Measurements from ENCODE around the gene SPACA4.
A peak's percentile ranks its signal among the peaks of the same experiment; 100 is the strongest.

SPACA4 gene

GRCh38 chr19:48634424-48635262, 28.1 kb downstream of the SPACA4 start:
- peak; percentile 92 for DNase-seq (ENCODE audit: low spot score)

GRCh38 chr19:48635263-48635965, 28.9 kb downstream of the SPACA4 start:
- peak; percentile 59 for DNase-seq (ENCODE audit: low spot score)

DNA sequence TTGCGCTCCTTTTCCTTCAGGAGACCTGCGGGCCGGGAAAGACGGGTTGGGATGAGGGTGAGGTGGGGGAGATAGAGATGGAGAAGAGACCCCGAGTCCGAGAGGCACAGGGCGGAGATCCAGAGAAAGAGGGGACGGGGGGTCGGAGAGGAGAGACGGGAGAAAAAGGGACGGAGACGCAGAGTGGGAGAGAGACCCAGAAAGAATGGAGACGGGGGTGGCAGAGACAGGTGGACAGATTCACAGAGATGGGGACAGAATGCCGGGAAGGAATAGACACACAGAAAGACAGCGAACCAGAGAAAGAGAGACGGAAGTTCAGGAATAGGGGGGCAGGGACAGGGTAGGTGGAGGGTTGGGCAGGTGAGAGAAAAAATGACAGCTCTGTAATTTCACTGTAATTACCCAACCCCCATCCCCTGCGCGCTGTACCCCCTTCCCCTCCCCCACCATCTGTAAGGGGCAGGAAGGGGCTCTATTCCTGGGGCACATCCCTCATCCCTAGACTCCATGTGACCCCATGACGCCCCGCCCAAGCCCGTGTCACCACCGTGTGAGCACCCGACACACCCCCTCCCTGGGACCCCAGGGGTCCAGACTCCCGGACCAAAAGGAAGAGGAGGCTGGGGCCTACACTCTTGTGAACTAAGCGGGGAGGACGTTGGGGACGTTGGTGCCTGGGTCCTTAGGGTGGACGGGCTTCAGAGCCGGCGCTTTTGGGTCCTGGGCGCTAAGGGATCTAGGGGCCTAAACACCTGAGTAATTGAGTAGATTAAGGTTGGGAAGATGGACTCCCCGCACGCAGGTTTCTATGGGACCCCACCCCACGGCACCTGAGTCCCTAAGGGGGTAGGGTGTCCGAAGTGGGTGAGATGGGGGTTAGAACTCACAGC, 29.7 kb downstream of the SPACA4 start:
- DNase-seq (ENCODE audit: low spot score), result no peak

DNA sequence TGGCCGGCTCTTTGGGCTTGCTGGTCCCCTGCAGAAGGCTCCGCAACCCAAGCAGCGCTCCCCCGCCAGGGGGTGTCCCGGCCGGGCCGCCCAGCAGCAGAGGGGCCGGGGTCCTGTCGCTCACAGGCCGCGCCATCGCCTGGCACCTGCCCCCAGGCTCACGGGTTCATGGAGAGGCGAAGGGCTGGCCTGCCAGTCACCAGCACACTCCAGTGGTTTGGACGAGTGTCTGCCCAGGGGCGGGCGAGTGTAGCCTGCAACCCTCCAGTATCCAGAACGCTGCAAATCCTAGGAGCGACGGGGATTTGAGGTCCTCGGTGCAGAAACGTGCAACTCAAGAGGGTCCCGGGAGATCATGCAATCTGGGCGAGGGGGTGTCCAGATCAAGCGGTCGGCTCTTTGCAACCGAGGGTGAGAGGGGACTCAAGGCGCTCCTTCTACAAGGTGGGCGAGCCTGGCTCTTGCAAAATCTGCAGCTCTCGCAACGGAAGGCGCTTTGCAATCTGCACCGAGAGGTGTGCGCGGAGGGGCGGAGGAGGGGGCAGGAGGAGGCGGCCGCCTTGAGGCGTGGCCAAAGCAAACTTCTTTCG, 30.4 kb downstream of the SPACA4 start, which contains the start of gene DBP:
Gene DBP (minus strand): TSS at position 521 of the 590 bp plus-strand sequence. CDS start 385 bp downstream, at position 136.
- DNase-seq (ENCODE audit: low spot score), result no peak

GRCh38 chr19:48637449-48637947, 31.0 kb downstream of the SPACA4 start:
- DNase-seq (ENCODE audit: low spot score), result peak; percentile 100

GRCh38 chr19:48637948-48638830, 31.6 kb downstream of the SPACA4 start:
- DNase-seq (ENCODE audit: low spot score), result peak; percentile 92

- no peak for DNase-seq (ENCODE audit: low spot score)
Observed at GRCh38 chr19:48638831-48639381, 32.4 kb downstream of the SPACA4 start.

DNA sequence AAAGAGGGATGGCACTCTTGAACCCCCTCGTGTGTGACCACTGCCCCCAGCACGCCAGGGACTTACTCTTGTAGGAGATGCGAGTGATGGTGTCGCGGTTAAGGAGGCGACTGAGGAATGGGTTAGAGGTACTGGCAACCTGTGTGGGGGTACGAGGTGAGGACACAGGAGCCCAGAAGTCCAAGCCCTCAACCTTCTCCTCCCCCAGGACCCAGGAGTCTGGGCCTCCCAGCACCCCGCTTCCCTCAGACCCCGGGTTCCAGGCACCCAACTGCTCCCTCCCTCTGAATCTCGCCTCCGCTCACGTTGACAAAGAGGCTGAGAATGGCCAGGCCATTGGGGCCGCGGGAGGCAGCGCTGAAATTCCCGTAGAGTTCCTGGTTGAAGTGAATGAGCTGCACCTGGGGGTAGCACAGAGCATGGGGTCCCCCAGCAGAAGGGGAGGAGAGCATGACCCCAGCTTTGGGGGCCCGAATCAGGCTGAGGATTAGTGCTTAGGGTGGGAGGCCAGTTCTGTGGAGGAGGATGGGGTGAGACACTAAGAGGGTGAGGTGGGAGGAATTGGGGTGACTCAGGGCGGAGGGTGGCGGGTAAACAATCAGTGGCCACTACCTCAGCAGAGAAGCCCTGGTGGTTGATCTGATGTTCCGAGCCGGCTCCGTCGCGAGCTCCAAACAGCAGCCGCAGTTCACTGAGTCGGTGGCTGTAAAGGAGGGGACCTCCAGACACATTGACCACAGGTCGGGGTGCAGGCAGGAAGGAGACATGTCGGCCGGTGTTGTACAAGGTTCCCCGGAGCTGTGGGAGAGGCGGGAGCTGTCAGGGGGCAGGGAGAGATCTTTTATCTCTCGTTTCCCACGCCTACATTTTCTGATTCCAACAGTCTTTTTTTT, 33.2 kb downstream of the SPACA4 start:
- DNase-seq (ENCODE audit: low spot score), result peak; percentile 31

DNA sequence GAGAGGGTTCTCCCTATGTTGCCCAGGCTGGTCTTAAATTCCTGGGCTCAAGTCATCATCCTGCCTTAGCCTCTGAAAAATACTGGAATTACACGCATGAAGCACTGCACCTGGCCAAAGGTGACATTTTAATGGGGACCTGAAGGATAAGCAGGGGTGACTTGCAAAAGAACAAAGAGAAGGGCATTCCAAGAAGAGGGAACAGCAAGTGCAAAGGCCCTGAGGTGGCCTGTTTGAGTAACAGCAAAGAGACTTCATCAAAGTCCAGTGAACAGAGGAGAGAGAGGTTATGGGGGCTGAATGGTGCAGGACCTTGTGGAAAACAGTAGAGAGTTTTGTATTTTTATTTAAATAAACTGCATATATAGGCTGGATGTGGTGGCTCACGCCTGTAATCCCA, 35.3 kb downstream of the SPACA4 start:
- DNase-seq (ENCODE audit: low spot score), result no peak

DNA sequence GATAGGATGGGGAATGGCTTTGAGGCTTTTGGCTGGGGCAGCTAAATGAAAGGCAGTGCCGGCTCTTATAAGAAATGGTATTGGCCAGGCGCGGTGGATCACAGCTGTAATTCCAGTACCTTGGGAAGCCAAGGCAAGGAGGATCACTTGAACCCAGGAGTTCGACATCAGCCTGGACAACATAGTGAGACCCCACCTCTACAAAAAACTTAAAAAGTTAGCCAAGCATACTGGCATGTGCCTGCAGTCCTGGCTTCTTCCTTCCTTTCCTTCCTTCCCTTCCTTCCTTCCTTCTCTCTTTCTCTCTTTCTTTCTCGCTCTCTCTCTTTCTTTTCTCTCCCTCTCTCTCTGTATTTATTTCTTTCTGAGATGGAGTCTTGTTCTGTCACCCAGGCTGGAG, 36.3 kb downstream of the SPACA4 start:
- no peak for DNase-seq (ENCODE audit: low spot score)

DNA sequence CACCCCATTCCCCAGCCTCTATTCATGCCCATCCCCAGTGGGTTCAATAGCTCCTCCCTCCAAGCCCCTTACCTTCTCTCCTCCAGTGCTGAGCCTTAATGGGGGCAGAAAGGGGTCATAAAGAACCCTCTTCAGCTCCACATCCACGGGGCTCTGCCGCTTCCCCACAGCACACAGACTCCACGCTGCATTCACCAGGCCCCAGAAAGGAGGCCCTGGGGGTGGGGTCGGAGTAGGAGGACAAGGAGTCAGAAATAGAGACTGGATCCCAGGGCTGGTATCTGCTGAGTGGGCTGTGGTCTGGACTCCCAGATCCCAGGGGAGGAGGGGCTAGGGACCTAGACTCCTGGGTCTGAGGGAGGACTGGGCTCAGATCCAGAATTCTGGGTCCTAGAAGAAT, 37.8 kb downstream of the SPACA4 start:
- no peak for DNase-seq (ENCODE audit: low spot score)

GRCh38 chr19:48644839-48645619, 38.5 kb downstream of the SPACA4 start:
- peak; percentile 81 for DNase-seq (ENCODE audit: low spot score)

DNA sequence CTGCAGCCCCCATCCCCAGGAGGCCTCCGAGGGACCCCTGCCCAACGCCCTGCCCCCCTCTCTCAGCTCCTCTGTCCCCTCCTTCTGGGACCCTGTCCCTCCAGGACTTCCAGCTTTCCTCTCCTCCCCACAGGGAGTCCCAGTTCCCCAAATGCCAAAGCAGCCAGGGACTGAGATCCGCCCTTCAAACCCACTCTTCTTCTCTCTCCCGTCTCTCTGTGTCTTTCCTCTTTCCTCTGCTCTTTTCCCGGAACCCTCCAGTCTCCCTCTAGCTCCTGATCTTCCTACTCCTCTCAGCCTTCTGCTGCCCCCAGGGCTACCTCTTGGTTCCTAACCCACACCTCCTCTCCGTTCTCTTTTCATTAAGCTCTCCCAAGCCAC, 39.1 kb downstream of the SPACA4 start:
- DNase-seq (ENCODE audit: low spot score), result no peak

DNA sequence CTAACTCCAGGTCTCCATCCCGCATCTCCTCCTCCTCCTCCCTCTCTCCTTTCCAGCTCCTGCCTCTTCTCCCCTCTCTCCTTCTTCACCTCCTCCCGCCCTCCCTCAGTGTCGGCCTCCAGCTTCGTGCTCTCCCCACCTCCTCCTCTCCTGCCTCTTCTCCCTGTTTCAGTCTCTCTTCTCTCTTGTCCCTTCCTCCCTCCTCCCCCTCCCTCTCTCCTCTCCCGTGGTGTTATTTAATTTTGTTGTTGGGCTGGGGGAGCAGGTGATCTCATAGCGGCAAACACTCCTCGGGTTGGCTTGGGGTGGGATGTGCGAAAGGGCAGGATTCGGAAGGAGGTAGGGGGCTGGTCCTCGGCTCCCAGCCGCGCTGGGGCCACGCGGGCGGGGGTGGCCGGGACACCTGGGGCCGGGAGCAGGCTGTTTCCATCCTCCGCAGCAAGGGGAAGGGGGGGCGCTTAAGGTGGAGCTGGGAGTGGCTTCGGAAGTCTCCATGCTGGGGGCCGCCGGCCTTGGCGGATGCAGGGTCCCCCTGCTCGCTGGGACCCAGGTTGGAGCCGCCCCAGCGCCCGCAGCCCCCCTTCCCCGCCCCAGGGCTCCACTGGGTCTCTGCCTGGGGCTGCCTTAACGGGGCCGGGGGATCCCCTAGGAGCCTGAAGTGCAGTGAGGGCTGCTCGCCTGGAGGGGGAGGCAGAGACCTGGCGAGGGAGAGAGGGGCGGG, 39.6 kb downstream of the SPACA4 start, which contains the start of gene CA11:
Gene CA11 (minus strand): TSS at position 187 of the 721 bp plus-strand sequence. CDS start 555 bp downstream, outside the sequence.
- DNase-seq (ENCODE audit: low spot score), result peak; percentile 94

GRCh38 chr19:48646722-48647216, 40.2 kb downstream of the SPACA4 start:
- DNase-seq (ENCODE audit: low spot score), result no peak

DNA sequence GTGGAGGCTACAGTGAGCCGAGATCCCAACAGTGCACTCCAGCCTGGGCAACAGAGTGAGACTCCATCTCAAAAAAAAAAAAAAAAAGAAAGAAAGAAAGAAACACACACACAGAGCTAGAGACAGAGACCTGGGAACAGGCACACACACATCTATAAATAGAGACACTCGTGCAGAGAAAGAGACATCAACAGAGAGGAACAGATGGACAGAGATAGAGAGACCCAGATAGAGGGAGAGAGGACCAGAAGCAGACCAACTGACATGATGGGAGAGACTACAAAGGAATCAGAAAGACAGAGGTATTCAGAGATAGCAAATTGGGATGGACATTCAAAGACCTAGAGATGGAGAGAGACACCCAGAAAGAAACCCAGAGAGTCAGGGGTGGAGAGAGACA, 41.6 kb downstream of the SPACA4 start:
- DNase-seq (ENCODE audit: low spot score), result no peak

GRCh38 chr19:48650974-48651682, 44.6 kb downstream of the SPACA4 start:
- no peak for DNase-seq (ENCODE audit: low spot score)
